ENCODE measurements around the gene KCMF1.

DNA sequence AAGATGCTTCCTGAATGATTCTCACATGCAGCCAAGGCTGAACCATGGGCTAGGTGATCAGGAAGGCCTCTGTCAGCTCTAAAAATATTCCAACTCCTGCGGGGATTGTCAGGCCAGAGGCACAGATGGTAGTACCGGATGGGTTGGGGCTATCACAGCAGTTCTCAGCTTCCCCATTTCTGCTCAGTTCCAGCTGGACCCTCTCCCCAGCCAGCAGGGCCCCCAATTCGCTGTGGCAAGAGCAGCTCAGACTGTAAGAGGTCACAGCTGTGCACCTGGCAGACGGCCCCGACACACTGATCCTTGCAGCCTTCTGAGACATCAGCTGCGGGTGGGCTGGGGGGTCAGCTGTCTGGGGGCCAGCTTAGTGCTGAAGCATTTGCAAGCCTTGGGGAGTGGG, 118.6 kb downstream of the KCMF1 start:
- TF ChIP-seq CTCF (IDR thresholded peaks at IDR 0.05) (no peak), EP300 (IDR thresholded peaks at IDR 0.05) (no peak), POLR2A (IDR thresholded peaks at IDR 0.05) (no peak)

Data from sigmoid colon (tissue), 4 donors.